NCI-H2227 treated with DMSO at 0.1 percent for 48 hours (cell line): ENCODE measurements around the gene AOAH.
A peak's percentile ranks its signal among the peaks of the same experiment; 100 is the strongest.

Source experiments
- DNase-seq: peaks from one replicate; lab custom pipeline; 2025; lab: John Stamatoyannopoulos, UW

AOAH gene

DNA sequence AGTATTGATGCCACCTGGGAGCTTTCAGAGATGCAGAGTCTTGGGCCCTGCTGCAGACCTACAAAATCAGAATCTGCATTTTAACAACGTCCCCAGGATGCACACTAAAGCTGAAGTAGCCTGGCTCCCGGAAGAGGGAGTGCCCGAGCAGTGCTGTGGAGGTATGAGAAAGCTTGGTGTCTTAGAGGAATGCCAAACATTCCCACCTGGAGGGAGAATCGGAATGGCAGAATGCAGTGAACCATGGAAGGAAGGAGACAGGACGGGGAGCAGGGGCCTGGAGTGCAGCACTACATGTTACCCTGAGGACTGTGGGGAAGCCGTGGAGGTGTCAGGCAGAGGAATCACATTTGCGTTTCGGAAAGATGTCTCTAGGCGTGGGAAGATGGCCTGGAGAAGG lies 90.9 kb downstream of the AOAH start:
- no peak for DNase-seq

DNA sequence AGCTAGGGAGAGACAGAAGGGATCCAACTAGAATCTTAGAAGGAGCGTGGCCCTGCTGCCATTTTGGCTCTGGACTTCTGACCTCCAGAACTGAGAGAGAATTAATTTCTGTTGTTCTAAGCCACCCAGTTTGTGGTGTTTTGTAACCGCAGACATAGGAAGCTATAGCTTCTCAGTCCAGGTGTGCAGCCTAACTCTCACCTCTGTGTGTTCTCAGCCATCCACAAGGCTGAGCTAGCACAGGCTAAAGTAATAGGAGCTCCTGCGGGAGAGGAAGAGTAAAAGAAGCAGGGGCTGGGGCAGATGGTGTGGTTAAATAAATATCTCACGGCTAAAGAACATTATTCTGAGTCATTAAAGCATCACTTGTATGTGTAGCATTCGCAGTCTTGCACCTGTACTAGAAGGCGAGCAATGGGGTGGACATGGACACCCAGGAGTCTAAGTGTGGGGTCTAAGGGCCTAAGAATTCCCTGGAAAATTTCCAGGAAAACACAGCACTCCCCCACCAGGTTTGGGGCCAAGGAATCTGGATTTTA lies 94.1 kb downstream of the AOAH start:
- DNase-seq = no peak

- no peak for DNase-seq
Measured at GRCh38 chr7:36629351-36629750, 94.9 kb downstream of the AOAH start.

GRCh38 chr7:36627836-36628235 lies 96.5 kb downstream of the AOAH start:
- DNase-seq = no peak

GRCh38 chr7:36626111-36626510 lies 98.2 kb downstream of the AOAH start:
- no peak for DNase-seq

DNA sequence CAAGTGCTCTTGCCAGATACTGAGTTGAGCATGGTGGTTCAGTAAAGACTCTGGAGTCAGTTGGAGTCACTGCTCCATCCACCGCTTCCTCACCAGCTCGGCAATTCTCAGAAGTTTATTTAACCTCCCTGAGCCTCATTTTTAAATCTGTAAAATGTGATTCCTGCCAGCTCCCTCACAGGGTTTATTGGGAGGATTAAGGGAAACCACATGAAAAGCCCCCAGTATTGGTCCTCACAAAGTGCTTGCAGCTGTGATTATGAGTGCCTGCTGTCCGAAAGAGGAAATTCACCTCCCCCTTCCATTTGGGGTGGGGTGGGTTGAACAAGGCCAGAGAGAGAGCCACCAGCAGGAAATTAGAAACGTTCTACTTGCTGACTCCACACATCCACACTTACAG lies 99.0 kb downstream of the AOAH start:
- no peak for DNase-seq

GRCh38 chr7:36623247-36623646 lies 101.0 kb downstream of the AOAH start:
- DNase-seq = no peak

DNA sequence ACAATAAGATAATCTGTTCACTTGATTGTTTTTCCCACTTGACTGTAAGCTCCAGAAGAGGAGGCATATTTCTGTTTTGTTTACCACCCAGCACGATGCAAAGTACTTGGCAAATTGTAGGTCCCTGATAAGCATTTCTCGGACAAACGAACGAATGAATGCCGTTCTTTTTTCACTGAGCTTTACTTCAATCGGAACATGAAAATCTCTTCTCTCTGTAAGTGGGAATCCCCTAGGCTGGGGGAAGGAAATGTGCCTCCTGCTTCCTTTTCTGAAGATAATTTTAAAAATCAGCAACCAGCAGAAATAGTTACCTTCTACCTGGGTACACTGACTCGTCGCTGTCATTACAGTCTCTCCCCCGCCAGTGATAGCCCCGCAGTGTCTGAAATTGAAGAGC lies 102.9 kb downstream of the AOAH start:
- DNase-seq = no peak

- DNase-seq = no peak
Measured at GRCh38 chr7:36620166-36620708, 104.1 kb downstream of the AOAH start.

DNA sequence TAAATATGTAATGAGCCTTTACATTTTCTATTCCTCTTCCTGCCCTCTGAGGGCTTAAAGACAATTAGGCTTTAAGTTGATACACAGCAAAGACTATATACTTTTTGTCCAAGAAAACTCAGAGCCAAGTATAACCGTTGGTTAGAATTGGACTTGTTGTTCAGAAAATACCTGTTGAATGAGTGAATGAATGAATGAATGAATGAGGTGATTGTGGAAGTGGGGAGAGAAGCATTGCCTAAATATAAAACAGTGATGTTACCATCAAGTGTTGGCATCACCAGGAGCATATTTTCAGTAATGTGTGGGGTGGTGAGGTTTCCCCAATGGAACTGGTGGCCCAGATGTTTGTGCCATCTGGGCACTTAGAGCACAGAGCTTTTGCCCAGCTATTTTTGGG lies 106.9 kb downstream of the AOAH start:
- DNase-seq = no peak

DNA sequence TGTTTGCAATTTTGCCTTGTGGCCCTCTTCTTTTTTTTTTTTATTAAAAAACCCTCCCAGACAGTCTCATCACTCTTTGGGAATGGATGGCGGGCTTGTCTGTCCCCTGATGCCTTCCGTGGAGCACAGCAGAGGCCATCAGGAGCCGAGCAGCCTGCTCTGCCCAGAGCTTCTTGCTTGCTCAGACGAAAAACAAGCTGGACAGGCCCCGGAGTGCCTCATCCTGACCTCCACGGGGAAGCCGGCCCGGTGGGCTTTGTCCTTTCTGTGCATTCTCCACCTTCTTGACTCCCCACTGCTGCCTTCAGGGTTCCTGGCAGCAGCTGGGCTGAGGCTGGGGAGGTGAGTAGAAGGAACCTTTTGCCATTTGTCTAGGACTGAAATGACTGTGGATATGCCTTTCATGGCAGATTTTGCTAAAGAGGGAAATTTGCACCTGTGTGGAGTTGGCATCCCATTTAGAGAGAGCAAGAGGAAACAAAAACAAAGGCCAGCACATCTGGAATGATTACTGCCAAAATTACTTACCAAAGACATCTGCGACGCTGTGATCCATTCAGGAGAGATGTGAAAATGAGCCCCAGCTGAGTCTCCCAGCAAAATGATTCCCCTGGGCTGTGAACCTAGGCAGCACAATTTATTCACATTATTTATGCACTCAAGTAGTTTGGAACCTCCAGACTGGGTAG lies 108.3 kb downstream of the AOAH start:
- DNase-seq = no peak

GRCh38 chr7:36614959-36615358 lies 109.3 kb downstream of the AOAH start:
- DNase-seq = no peak

GRCh38 chr7:36613031-36613614 lies 111.2 kb downstream of the AOAH start:
- no peak for DNase-seq

- DNase-seq = no peak
Measured at GRCh38 chr7:36611703-36612102, 112.6 kb downstream of the AOAH start.

- no peak for DNase-seq
Measured at GRCh38 chr7:36607721-36608095, 116.6 kb downstream of the AOAH start.

DNA sequence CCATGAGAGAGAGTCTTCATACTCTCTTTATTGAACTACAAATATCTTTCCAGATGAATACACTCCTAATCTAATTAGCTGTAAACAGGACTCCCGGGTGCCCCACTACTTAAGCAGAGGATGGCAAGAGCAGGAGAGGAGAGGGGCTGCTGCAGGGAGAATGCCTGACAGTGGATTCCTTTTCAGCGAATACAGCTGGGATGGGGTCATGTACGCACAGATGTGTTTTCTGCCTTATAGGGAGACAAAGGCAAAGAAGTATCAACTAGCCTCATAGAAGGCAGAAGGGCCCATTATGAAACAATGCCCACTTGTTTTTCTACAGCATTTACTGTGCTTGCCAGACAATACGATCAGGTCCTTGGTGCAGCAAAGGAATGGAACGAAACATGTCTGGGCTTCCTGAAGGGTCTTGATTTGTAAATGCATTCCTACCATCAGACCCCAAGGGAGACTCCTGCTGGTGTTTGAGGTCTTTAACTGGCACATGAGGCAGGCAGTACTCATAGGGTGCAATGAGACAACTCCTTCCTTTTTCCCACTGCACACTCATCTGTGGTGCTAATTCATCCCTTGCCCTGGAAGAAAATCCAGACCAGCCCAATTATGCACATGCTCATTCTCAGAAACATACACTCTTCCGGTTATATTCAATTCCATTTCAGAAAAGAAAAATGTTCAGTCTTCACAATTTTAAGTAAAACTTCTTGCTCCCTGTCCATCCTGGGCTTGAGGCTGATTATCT lies 117.1 kb downstream of the AOAH start:
- DNase-seq = no peak

DNA sequence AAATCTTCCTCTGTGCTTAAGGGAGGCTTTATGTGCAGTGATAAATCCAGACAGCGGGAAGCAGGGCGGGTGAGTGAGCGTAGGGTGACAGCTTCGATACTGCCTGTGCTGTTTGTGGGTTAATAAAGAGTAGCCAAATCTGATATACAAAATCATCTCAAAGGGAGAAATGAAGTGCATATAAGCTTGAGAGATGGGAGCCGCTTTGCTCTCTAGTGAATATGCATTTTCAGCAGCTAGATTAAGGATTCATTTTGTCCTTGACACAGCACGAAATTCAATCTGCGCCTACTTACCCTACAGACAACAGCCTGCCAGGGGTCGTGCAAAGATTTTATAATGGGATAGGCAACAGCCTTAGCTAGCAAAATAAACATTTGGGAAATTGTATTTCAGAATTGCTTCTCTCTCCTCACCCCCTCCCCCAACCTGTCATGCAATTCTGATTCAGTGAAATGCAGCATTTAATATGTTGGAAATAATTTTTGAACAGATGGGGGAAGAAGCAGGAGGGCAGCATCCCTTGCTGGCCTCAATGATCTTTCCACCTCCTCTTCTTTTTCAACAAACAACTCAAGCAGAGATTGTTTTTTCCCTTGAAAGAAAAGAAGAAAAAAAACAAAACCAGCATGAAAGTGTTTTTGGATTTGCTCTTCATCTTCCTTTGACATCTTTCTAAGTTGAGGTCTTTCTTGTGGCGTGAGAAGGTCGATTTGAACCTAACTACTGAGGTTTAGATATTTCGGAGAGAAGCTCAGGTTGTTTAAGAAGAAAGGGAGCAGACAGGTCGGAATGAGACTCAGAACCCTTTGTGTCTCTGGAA lies 117.9 kb downstream of the AOAH start:
- DNase-seq = peak; percentile 21

- no peak for DNase-seq
Measured at GRCh38 chr7:36605261-36606051, 118.8 kb downstream of the AOAH start.

DNA sequence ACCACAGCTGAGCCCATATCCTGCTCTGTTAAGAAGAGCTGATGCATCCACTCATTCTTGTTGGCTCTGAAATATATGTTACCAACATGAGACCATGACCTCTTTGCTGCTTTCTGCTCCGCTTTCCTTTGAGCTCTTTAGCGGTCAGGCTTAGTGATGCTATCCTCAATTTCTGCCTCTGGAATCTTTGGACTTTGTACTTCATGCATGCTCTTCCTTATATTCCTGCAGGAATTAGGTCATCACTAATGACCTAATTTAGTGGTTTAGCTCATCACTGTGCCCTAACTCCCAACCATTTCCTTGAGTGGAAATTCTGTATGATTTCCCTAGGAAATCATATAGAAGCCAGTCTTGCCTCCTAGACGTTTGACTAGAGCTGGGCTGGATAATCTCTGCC lies 119.5 kb downstream of the AOAH start:
- no peak for DNase-seq

DNA sequence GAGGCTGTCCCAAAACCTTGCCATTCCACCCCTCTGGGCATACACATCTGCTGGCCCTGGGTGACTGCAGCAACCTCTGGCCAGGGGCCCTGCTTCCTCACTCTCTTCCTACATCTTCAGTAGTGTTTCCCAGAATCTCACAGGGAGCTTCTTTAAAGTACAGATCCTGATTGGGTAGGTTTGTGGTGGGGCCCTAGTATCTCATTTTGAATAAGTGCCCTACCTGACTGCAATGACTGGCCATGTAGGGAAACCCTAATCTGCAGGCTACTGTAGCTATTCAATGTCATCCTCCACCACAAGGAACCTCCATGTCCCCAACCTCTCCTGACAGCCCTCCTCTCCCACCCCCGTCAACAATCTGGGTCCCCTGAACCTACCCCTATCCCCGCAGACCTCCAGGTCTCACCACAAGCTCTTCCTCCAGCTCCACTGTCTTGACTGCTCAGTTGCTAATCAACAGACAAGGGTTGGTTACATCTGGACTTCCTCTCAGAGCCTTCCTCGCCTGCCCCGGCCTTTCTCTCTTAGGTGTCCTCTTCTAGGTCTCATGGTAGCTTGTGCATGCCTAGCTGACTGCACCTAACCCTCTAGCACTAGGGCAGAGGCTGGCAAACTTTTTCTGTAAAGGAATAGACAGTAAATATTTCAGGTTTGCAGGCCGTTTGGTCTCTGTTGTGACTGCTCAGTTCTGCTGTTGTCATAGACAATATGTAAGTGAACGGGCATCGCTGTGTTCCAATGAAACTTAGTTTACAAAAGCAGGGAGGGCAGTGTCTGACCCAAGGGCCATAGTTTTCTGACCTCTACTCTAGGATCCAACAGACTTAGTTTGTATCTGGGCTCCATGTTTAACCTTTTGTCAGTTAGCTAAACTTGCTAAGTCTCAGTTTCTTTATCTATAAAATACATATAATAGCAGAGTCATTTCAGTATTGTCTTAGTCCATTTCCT lies 121.1 kb downstream of the AOAH start:
- DNase-seq = no peak
